HCT116 (cell line): ENCODE measurements around the gene LMBRD2. TPM values are rescaled to one million over a fixed set of nuclear protein-coding genes. Genes with fewer than 3 reads are reported as not detected.

Experiments used
- ATAC-seq: fragments of 200-7000 bp; cut with Tn5 transposase; 2 replicates; pipeline ENCODE4 v1.9.1; 2020; ENCODE audit warnings: mild to moderate bottlenecking, moderate library complexity
- BruUV-seq: library from RNA; stranded (reverse); fragments of 400-500 nt; replicated peaks from 2 replicates; lab custom pipeline; 2021; lab: Mats Ljungman, UMichigan
- CTCF ChIA-PET: fragments of 300-600 bp; sonication (Branson Sonifier 250); formaldehyde crosslinking; loops from one replicate; lab custom pipeline; 2021; ENCODE audit warnings: antibody characterized with exemption; lab: Charles Lee
- POLR2A ChIA-PET: fragments of 300-600, 350-600 bp; sonication (Branson Sonifier 250); formaldehyde crosslinking; loops from one replicate; lab custom pipeline; 2021; ENCODE audit warnings: antibody characterized with exemption; lab: Charles Lee
- RAD21 ChIA-PET, 2 experiments: fragments of 300-600 bp; sonication (Branson Sonifier 250); formaldehyde crosslinking; loops; one replicate each; lab custom pipeline; 2023; ENCODE audit warnings: low total read pairs in 2 of 2; ENCODE audit not compliant: uncharacterized antibody in 2 of 2, unreplicated experiment in 2 of 2, low non-redundant PET in 1 of 2; lab: Charles Lee
- DNase-seq: peaks from one replicate; pipeline ENCODE4 v3.0.0-alpha.2; 2010; ENCODE audit warnings: low read depth, low spot score
- H2AFZ ChIP-seq: fragments of 200-600 bp; shearing (Covaris generic), sonication (generic); 2 replicates; pipeline ENCODE4 v1.6.1; 2017; ENCODE audit warnings: low read depth, mixed run types, mixed read lengths, antibody characterized with exemption, low read length; ENCODE audit not compliant: poor library complexity, severe bottlenecking
- H3K27ac ChIP-seq: 2 replicates; pipeline ENCODE4 v1.5.1; 2012; ENCODE audit warnings: low read depth, low read length
- H3K27me3 ChIP-seq: fragments of 200-600 bp; sonication (generic); 2 replicates; pipeline ENCODE4 v1.6.1; 2016; ENCODE audit warnings: mixed run types, low read length, mixed read lengths; ENCODE audit not compliant: insufficient read depth
- H3K36me3 ChIP-seq, 2 experiments: fragments of 200-500 bp in 1 of 2; fragments of 200-600 bp in 1 of 2; sonication (Bioruptor generic) in 1 of 2; sonication (generic) in 1 of 2; 2 replicates each; pipeline versions ENCODE4 v1.5.1 to v1.6.1; 2014 to 2016; ENCODE audit warnings: low read length in 2 of 2, inconsistent platforms in 1 of 2, mixed read lengths in 1 of 2, mixed run types in 1 of 2; ENCODE audit not compliant: insufficient read depth in 2 of 2, control insufficient read depth in 1 of 2
- H3K4me1 ChIP-seq, 2 experiments: fragments of 200-600 bp in 1 of 2; sonication (generic) in 1 of 2; 2 replicates each; pipeline versions ENCODE4 v1.5.1 to v1.6.1; 2012 to 2017; ENCODE audit warnings: low read length in 2 of 2, inconsistent platforms in 1 of 2, mild to moderate bottlenecking in 1 of 2, mixed read lengths in 1 of 2, mixed run types in 1 of 2, moderate library complexity in 1 of 2; ENCODE audit not compliant: insufficient read depth in 2 of 2, control insufficient read depth in 1 of 2
- H3K4me2 ChIP-seq: fragments of 200-600 bp; sonication (generic); 2 replicates; pipeline ENCODE4 v1.6.1; 2017; ENCODE audit warnings: mixed run types, low read length, mixed read lengths
- H3K4me3 ChIP-seq, 2 experiments: fragments of 200-600 bp in 1 of 2; sonication (generic) in 1 of 2; replicated peaks in 1 of 2; 2 replicates each; pipeline ENCODE4 v1.5.1; 2011 to 2016; ENCODE audit warnings: low read length in 2 of 2, control low read depth in 1 of 2, low read depth in 1 of 2, mild to moderate bottlenecking in 1 of 2, mixed read lengths in 1 of 2, mixed run types in 1 of 2
- H3K79me2 ChIP-seq: fragments of 200-600 bp; sonication (generic); 2 replicates; pipeline ENCODE4 v1.6.1; 2017; ENCODE audit warnings: mild to moderate bottlenecking, mixed run types, low read length, moderate library complexity, mixed read lengths; ENCODE audit not compliant: insufficient read depth
- H3K9ac ChIP-seq: fragments of 200-600 bp; sonication (generic); 2 replicates; pipeline ENCODE4 v1.6.1; 2016; ENCODE audit warnings: low read length, mixed read lengths
- H3K9me2 ChIP-seq: fragments of 200-600 bp; sonication (generic), shearing (Covaris generic); 2 replicates; pipeline ENCODE4 v1.6.1; 2017; ENCODE audit warnings: mixed run types, mild to moderate bottlenecking, moderate library complexity; ENCODE audit not compliant: insufficient read depth
- H3K9me3 ChIP-seq, 2 experiments: fragments of 200-500 bp in 1 of 2; fragments of 200-600 bp in 1 of 2; sonication (Bioruptor generic) in 1 of 2; sonication (generic) in 1 of 2; 2 replicates each; pipeline ENCODE4 v1.6.1; 2014 to 2017; ENCODE audit warnings: low read length in 2 of 2, mixed read lengths in 2 of 2, inconsistent platforms in 1 of 2, low read depth in 1 of 2, mild to moderate bottlenecking in 1 of 2, mixed run types in 1 of 2, moderate library complexity in 1 of 2; ENCODE audit not compliant: control insufficient read depth in 1 of 2, insufficient read depth in 1 of 2
- H4K20me1 ChIP-seq: fragments of 200-600 bp; sonication (generic), shearing (Covaris generic); 2 replicates; pipeline ENCODE4 v1.6.1; 2017; ENCODE audit warnings: mixed run types, mild to moderate bottlenecking, moderate library complexity; ENCODE audit not compliant: insufficient read depth
- ATF3 ChIP-seq: IDR thresholded peaks from 2 replicates; pipeline ENCODE4 v1.6.1; 2012
- CBX3 ChIP-seq: IDR thresholded peaks from 2 replicates; pipeline ENCODE4 v1.6.1; 2012; ENCODE audit warnings: low read depth
- CEBPB ChIP-seq: IDR thresholded peaks from 2 replicates; pipeline ENCODE4 v1.6.1; 2012; ENCODE audit warnings: low read depth
- CTCF ChIP-seq, 3 experiments: fragments of 200-600 bp in 1 of 3; sonication (generic) in 1 of 3; IDR thresholded peaks in 2 of 3; conservative IDR thresholded peaks in 1 of 3; 2 replicates each; pipeline ENCODE4 v1.5.1; 2012 to 2017; ENCODE audit warnings: low read depth in 2 of 3, low read length in 2 of 3, antibody characterized with exemption in 1 of 3, borderline replicate concordance in 1 of 3, control low read depth in 1 of 3, mild to moderate bottlenecking in 1 of 3, mixed read lengths in 1 of 3, mixed run types in 1 of 3, moderate library complexity in 1 of 3; ENCODE audit not compliant: insufficient read depth in 1 of 3
- EGR1 ChIP-seq: IDR thresholded peaks from 2 replicates; pipeline ENCODE4 v1.6.1; 2012; ENCODE audit warnings: low read depth
- ELF1 ChIP-seq: IDR thresholded peaks from 2 replicates; pipeline ENCODE4 v1.6.1; 2012; ENCODE audit warnings: low read depth, borderline replicate concordance
- EZH2 ChIP-seq: fragments of 200-600 bp; sonication (generic); IDR thresholded peaks from 2 replicates; pipeline ENCODE4 v1.6.1; 2017; ENCODE audit warnings: antibody characterized with exemption, mixed run types
- EZH2phosphoT487 ChIP-seq: fragments of 200-600 bp; IDR thresholded peaks from 2 replicates; pipeline ENCODE4 v1.6.1; 2018; ENCODE audit warnings: antibody characterized with exemption, borderline replicate concordance
- FOSL1 ChIP-seq: IDR thresholded peaks from 2 replicates; pipeline ENCODE4 v1.6.1; 2012; ENCODE audit warnings: low read depth
- JUND ChIP-seq: IDR thresholded peaks from 2 replicates; pipeline ENCODE4 v1.6.1; 2012
- POLR2A ChIP-seq: IDR thresholded peaks from 2 replicates; pipeline ENCODE4 v1.7.0; 2011; ENCODE audit warnings: borderline replicate concordance; ENCODE audit not compliant: insufficient read depth, insufficient read length; ENCODE audit errors: extremely low read depth
- RAD21 ChIP-seq: IDR thresholded peaks from 2 replicates; pipeline ENCODE4 v1.6.1; 2012; ENCODE audit warnings: low read depth, mild to moderate bottlenecking
- REST ChIP-seq: IDR thresholded peaks from 2 replicates; pipeline ENCODE4 v1.6.1; 2012; ENCODE audit warnings: low read depth
- SIN3A ChIP-seq: IDR thresholded peaks from 2 replicates; pipeline ENCODE4 v1.6.1; 2012; ENCODE audit warnings: low read depth
- TCF7L2 ChIP-seq: IDR thresholded peaks from 2 replicates; pipeline ENCODE4 v1.7.0; 2011; ENCODE audit warnings: borderline replicate concordance, inconsistent platforms; ENCODE audit not compliant: insufficient read depth, insufficient read length; ENCODE audit errors: extremely low read depth
- YY1 ChIP-seq: IDR thresholded peaks from 2 replicates; pipeline ENCODE4 v1.6.1; 2011; ENCODE audit warnings: low read length, low read depth, moderate library complexity, mild to moderate bottlenecking; ENCODE audit not compliant: insufficient replicate concordance; ENCODE audit errors: extremely low read depth
- ZBTB33 ChIP-seq: IDR thresholded peaks from 2 replicates; pipeline ENCODE4 v1.6.1; 2011; ENCODE audit warnings: mild to moderate bottlenecking, low read length, moderate library complexity; ENCODE audit not compliant: insufficient replicate concordance; ENCODE audit errors: extremely low read depth
- intact Hi-C: fragments of 100-400 bp; cut with micrococcal nuclease; formaldehyde crosslinking; loops from 2 replicates; pipeline ENCODE4 v1.10.0; 2022
- total RNA-seq: library from RNA; stranded (reverse); gene quantifications from one replicate; pipeline ENCODE4 v1.2.1, GENCODE V29; 2021; ENCODE audit not compliant: unreplicated experiment

Gene LMBRD2
- total RNA-seq, 1 experiment from 2014 or later: 1.1 TPM

- H4K20me1 ChIP-seq: no peaks in the 10 kb centered on the region; the same call in 1 of the 2 replicates
- no peak for ATAC-seq
- ChIA-PET CTCF (no interaction called here), RAD21 (no interaction called here), POLR2A (no interaction called here)
- no peak for TF ChIP-seq RAD21
- no peak for TF ChIP-seq ZBTB33
- TF ChIP-seq JUND: no peak
- TF ChIP-seq EZH2: no peak
- TF ChIP-seq EGR1: no peak
- TF ChIP-seq ATF3: no peak
- no peak for TF ChIP-seq REST
- TF ChIP-seq SIN3A: no peak
- TF ChIP-seq ELF1: no peak
- TF ChIP-seq POLR2A: no peak
- no peak for TF ChIP-seq CBX3
- TF ChIP-seq EZH2phosphoT487: no peak
- no peak for TF ChIP-seq TCF7L2
- TF ChIP-seq CTCF (IDR thresholded peaks at IDR 0.05 in 2 of 3, conservative IDR thresholded peaks at IDR 0.05 in 1 of 3; ENCODE audit: borderline replicate concordance in 1 of 3, insufficient read depth in 1 of 3, low read depth in 2 of 3, low read length in 2 of 3): no peak
- no peak for TF ChIP-seq YY1
- no peak for TF ChIP-seq FOSL1
- TF ChIP-seq CEBPB: no peak
- H3K9ac ChIP-seq: no peak overlapping the region
- intact Hi-C loops: no loop called here
- H3K4me2 ChIP-seq: no peak overlapping the region
- H3K27me3 ChIP-seq: no peaks in the 10 kb centered on the region
- H3K79me2 ChIP-seq: peaks cover 83% of the 10 kb centered on the region
- no peak overlapping the region for H3K4me3 ChIP-seq
- peaks cover 32 to 49% of the 10 kb centered on the region in 2 experiments for H3K36me3 ChIP-seq
- no peaks in the 10 kb centered on the region for H3K9me3 ChIP-seq
- H3K4me1 ChIP-seq: no peaks in the 10 kb centered on the region
- no peak overlapping the region for H3K27ac ChIP-seq
- BruUV-seq: no TSS peak
- H3K9me2 ChIP-seq: no peaks in the 10 kb centered on the region
- H2AFZ ChIP-seq: no peak overlapping the region
- DNase-seq: no peak
Observed at GRCh38 chr5:36162810-36163486, 11.3 kb upstream of the LMBRD2 start.
